HFFc6 (cell line): Measurements from ENCODE around the gene MRPL22. TPM values are rescaled to one million over a fixed set of nuclear protein-coding genes. Genes with fewer than 3 reads are reported as not detected.

Experiments used
- DNase-seq: peaks from one replicate; pipeline ENCODE4 v3.0.0-alpha.2; 2018
- H3K27ac Mint-ChIP-seq: 2 replicates; pipeline ENCODE4 v1.8.0; 2020; ENCODE audit warnings: mild to moderate bottlenecking, mixed read lengths
- H3K27me3 Mint-ChIP-seq: 2 replicates; pipeline ENCODE4 v1.8.0; 2021; ENCODE audit warnings: mild to moderate bottlenecking, moderate library complexity, mixed read lengths; ENCODE audit not compliant: insufficient read depth
- H3K36me3 Mint-ChIP-seq: 2 replicates; pipeline ENCODE4 v1.8.0; 2021; ENCODE audit warnings: low read depth, mixed read lengths
- H3K4me1 Mint-ChIP-seq: 2 replicates; pipeline ENCODE4 v1.8.0; 2020; ENCODE audit warnings: low read depth, mixed read lengths
- H3K4me3 Mint-ChIP-seq: 2 replicates; pipeline ENCODE4 v1.8.0; 2020; ENCODE audit warnings: mild to moderate bottlenecking, moderate library complexity, mixed read lengths
- H3K9me3 Mint-ChIP-seq: 2 replicates; pipeline ENCODE4 v1.8.0; 2020; ENCODE audit warnings: mild to moderate bottlenecking, mixed read lengths
- CTCF ChIP-seq: fragments of 200-600 bp; sonication (generic); IDR thresholded peaks from 2 replicates; pipeline ENCODE4 v1.5.0; 2021; ENCODE audit warnings: antibody characterized with exemption, mild to moderate bottlenecking
- total RNA-seq, 6 experiments: library from RNA; stranded (reverse); fragmentation: NEBNext Ultra II Directional; extraction: Animal tissue kit (Norgen Biotek cat#: 25700); gene quantifications; 2 replicates in 1 of 6; 3 replicates in 5 of 6; pipeline ENCODE4 v1.2.3, GENCODE V29; 2021

MRPL22 gene
- total RNA-seq, 6 experiments from 2014 or later: 44.1 to 60.9 (median 57.7) TPM

GRCh38 chr5:154945695-154946301 is 4.9 kb downstream of the MRPL22 start:
- Mint-ChIP-seq H3K4me3 (no peak overlapping the region), H3K36me3 (no peaks in the 10 kb centered on the region), H3K27me3 (no peaks in the 10 kb centered on the region; the same call in 1 of the 2 replicates), H3K27ac (no peak overlapping the region), H3K9me3 (no peaks in the 10 kb centered on the region), H3K4me1 (peaks cover 23% of the 10 kb centered on the region)
- peak; percentile 84 for TF ChIP-seq CTCF
- DNase-seq: no peak

GRCh38 chr5:154947778-154948177 is 6.9 kb downstream of the MRPL22 start:
- no peaks in the 10 kb centered on the region for H3K27me3 Mint-ChIP-seq
- DNase-seq: no peak
- no peak overlapping the region for H3K4me3 Mint-ChIP-seq
- TF ChIP-seq CTCF: no peak
- H3K27ac Mint-ChIP-seq: no peak overlapping the region
- no peaks in the 10 kb centered on the region for H3K9me3 Mint-ChIP-seq
- H3K36me3 Mint-ChIP-seq: no peaks in the 10 kb centered on the region
- H3K4me1 Mint-ChIP-seq: peaks cover 16% of the 10 kb centered on the region; the same call in 1 of the 2 replicates

GRCh38 chr5:154948313-154948712 is 7.4 kb downstream of the MRPL22 start:
- no peaks in the 10 kb centered on the region for H3K27me3 Mint-ChIP-seq
- no peaks in the 10 kb centered on the region for H3K9me3 Mint-ChIP-seq
- H3K4me3 Mint-ChIP-seq: no peak overlapping the region
- no peaks in the 10 kb centered on the region for H3K36me3 Mint-ChIP-seq
- no peak for DNase-seq
- peaks cover 11% of the 10 kb centered on the region; the same call in 1 of the 2 replicates for H3K4me1 Mint-ChIP-seq
- H3K27ac Mint-ChIP-seq: no peak overlapping the region
- no peak for TF ChIP-seq CTCF

GRCh38 chr5:154949781-154950180 is 8.9 kb downstream of the MRPL22 start:
- Mint-ChIP-seq H3K27ac (no peak overlapping the region), H3K27me3 (no peaks in the 10 kb centered on the region), H3K4me3 (no peak overlapping the region), H3K4me1 (peaks cover 11% of the 10 kb centered on the region; the same call in 1 of the 2 replicates), H3K36me3 (no peaks in the 10 kb centered on the region), H3K9me3 (no peaks in the 10 kb centered on the region)
- no peak for TF ChIP-seq CTCF
- DNase-seq: no peak

- no peak overlapping the region for H3K27ac Mint-ChIP-seq
- H3K36me3 Mint-ChIP-seq: peaks cover 8% of the 10 kb centered on the region
- H3K9me3 Mint-ChIP-seq: no peaks in the 10 kb centered on the region
- H3K4me3 Mint-ChIP-seq: no peak overlapping the region
- no peaks in the 10 kb centered on the region for H3K27me3 Mint-ChIP-seq
- H3K4me1 Mint-ChIP-seq: peaks cover under 1% of the 10 kb centered on the region; the same call in 1 of the 2 replicates
- no peak for DNase-seq
- TF ChIP-seq CTCF: no peak
Measured at GRCh38 chr5:154956712-154957111, 15.8 kb downstream of the MRPL22 start.
